HG03175 (cell line): ENCODE measurements around the gene GPR158.

Source experiments
- ATAC-seq: cut with Tn5 transposase; IDR thresholded peaks from one replicate; pipeline ENCODE4 v1.9.1; 2021; ENCODE audit warnings: mild to moderate bottlenecking, moderate library complexity; ENCODE audit not compliant: unreplicated experiment

GPR158 gene

GRCh38 chr10:25498645-25499044 lies 323.8 kb downstream of the GPR158 start:
- ATAC-seq, result no peak

DNA sequence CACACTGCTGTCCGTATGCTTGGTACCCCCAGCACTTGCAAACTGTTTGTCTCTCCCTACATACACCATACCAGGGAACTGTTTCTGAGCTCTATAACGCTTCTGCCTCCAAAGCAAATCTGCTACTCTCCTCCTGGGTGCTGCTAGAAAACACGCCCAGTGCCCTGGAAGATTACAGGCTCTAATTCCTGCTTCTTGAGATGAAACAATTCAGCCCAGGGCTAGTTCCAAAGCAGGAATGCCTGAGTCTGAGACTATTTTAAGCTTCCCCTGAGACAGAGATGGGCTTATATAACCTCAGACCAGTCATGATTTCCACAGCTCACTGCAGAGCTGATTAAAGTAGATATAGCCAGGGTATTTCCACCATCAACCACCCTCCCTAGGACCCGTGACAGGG lies 327.1 kb downstream of the GPR158 start:
- no peak for ATAC-seq

- ATAC-seq, result no peak
Observed at GRCh38 chr10:25502453-25502852, 327.7 kb downstream of the GPR158 start.

DNA sequence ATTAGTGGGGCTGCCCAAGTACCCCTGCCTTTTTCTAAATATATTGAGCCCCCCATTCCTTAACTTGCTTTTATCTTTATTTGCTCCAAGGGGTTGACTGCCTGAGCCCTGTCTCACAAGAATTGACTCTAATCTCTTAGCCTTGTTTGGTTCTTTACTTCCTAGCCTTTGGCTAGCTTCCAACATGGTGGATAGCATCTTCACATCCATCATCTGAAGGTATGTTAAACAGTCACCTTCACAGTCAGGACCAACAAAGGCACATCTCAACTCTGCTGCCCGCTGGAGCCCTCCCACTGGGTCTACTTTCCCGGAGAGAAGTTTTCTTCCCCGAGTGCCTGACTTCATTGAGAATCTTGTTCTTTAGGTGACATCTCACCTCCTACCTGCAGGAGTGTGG lies 329.5 kb downstream of the GPR158 start:
- no peak for ATAC-seq

- no peak for ATAC-seq
Observed at GRCh38 chr10:25504838-25505237, 330.0 kb downstream of the GPR158 start.

GRCh38 chr10:25505466-25505865 lies 330.7 kb downstream of the GPR158 start:
- ATAC-seq, result no peak

DNA sequence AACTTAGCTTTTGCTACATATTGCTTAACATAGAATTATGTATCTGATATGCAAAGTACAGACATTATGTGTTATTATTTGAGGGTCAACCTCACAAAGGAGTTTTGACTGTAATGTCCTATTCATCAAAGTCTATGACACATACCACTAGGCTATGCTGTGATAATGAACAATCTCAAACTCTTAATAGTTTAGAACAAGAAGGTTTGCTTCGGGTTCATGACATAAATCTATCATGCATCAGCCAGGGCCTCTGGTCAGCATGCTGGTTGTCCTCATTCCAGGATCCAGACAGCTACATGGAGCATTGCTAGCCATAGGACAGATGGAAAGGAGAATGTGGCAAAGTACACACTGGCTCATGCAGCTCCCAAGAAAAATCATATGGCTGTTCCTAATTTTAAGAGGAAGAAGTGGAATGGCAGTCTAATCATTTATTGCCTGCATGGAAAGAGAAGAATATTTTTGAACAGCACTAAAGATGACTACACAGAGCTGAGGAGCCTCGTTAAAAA lies 332.1 kb downstream of the GPR158 start:
- ATAC-seq, result no peak

DNA sequence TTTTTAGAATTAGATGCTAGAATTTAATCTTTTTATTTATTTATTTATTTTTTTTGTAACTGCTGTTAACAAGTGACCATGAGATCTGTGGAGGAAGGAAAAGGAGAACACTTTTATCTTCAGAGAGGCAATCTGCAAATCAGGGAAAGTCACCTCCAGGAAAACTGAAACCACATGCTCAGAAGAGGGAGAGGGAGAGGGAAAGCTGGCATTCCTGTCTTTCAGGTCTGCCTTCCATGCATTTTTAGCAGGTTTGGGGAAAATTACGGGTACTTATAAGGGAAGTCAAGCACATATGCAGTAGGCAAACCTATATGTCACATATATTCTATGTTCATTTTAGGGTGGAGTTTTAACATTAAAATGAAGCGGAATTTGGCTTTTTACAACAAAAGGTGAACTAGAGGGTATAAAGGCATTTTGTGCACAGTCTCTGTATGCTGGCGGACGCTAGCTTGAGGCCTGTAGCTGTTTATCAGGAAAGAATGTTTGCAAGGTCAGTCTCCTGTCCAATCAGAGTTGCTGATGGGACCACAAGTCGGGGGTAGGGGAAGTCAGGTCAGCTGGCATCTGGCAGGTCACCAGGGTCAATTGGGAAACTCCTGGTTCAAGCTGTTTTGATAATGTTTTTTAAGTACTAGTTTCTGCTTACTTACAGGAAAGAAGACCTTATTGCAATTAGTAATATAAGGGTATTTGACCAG lies 333.5 kb downstream of the GPR158 start:
- ATAC-seq, result no peak

GRCh38 chr10:25509151-25509550 lies 334.4 kb downstream of the GPR158 start:
- no peak for ATAC-seq

- no peak for ATAC-seq
Observed at GRCh38 chr10:25522294-25522693, 347.5 kb downstream of the GPR158 start.

DNA sequence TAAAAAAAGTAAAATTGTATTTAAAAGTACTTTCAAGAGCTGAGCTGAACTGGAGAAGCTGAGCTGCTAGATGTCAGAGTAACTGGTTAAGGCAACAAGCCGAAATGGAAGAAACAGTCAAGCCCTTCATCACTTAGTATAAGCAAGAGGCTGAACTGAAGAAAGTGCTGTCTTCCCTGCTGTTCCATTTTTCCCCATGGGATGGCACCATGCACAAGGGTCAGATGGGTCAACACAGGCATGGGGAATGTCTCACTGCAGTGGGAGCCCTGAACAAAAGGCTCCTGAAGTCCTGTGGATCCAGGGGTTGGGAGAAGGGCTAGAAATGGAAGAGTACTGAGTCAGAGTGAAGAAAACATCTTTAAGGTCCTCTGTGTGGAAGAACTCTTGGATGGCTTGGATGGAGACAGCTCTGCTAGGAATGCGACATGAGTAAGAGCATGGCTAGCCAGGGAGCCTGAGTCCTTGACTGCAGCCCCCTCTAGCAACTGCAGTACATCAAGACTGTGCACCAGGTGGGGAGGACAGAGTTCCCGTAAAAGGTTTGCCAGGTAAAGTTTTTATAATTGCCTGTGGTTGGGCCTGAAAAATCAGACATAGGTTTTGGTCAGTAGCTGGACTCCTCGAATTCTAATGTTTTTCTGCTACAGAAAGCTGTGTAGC lies 348.3 kb downstream of the GPR158 start:
- no peak for ATAC-seq

DNA sequence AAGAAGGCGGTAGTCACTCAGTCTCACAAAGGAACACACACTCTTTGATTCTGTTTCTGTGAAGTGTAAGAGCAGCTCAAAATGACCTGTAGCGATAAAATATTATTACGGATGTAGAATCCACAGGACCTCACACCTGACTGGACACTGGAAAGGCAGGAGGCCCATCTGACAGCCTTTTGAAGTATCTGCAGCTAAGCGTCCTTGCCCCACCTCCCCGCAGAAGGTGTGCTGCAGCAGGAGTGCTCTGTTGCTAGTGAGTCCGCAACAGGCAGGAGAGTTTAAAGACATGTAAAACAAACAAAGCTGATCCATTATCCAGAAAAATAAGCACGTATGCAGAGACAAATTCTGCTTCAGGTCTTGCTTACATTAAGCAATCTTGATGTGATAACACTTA lies 355.5 kb downstream of the GPR158 start:
- no peak for ATAC-seq

- no peak for ATAC-seq
Observed at GRCh38 chr10:25531457-25532061, 356.8 kb downstream of the GPR158 start.

DNA sequence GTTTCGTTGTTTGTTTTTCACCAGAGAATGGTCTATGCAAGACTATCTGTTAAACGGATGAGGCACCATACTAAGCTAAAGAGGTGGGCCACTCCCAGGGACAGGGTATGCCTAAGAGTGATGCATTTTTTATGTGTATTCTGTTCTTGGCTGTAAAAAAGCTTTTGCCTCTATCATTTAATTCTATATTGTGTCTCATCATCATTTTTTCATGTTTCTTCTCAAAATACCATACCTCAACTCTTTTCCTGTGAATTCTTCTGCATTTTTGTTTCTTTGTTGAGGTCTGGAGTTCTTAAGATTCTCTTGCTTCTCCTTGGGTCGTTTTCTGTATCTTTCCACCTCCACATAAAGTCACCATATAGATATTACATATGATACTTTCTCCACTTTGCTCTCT lies 357.4 kb downstream of the GPR158 start:
- no peak for ATAC-seq

DNA sequence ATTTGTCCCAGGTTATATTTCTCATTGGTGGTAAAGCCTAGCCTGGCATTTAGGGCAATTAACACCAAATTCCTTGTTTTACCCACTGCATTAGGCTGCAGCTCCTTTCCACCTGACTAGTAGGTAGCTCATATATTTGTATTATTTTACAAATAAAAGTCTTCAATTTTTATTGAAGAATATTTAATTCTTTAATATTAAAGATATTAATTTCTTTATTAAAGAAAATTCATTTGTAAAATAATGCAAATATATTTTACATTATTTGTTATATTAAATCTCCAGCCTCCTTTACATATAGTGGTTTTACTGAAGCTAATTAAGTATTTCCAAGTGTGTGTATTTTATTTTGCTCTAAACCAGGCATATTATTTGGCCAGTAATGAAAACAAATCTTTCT lies 361.2 kb downstream of the GPR158 start:
- ATAC-seq, result no peak

GRCh38 chr10:25547382-25547781 lies 372.6 kb downstream of the GPR158 start:
- ATAC-seq, result no peak

DNA sequence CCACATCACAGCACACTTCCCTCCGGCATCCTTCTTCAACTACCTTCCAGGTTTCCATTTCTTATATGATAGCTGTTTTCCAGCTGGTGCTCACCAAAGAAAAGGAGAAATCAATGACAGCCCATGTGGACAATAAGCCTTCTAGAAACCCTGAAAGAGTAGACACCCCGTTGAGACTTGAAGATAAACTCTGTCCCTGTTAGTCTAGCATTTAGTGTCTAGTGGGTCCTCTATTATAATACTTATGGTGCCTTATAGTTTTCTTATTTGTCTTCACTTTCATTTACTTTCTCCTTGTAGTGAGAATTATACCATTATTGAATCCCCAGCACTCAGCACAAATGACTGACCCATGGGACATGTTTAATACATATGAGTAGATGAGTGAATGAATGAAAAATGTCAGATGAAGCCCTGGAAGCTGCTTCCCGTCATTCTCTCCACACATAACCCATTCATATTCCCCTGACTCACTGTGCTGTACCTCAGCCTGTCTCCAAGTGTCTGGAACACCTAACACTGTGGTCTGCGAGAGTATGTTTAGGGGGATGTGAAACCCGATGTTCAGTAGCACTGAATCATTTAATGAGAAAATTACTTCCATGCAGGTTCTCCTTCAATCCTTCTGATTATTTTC lies 377.6 kb downstream of the GPR158 start:
- no peak for ATAC-seq

DNA sequence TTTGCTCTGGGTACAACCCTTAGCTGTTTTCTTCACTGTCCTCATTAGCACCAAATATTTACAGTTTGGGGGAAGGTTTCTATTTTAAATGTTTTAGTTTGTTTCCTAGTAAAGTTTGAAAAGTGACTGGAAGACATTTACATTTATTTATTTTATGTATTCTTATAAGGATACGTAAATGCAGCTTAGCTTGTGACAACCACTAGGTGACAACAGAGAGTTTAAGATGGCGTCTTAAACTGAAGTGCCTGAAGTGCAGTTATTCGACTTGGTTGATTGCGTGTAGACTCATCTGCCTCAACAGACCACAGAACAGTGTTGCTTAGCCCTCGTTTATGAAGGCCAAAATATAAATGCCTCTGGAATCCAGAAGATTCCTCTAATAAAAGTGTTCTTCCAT lies 381.1 kb downstream of the GPR158 start:
- ATAC-seq, result no peak

DNA sequence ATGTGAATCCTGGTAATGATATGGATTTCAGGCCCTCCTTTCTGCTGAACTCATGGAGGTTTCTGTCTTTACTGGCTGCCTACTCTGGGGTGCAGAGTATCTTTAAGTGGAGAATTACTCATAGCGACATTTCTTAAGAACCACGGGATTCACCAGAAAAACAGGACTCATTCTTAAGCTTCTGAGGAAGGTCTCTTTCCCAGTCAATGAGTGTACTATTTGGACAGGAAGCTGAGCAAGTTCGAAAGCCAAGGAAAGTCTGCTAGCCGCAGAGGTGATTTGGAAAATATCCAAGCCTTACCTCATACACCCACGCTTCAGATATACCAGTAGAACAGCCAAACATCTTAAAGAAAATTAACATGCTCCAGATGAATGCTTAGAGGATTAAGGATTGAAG lies 381.7 kb downstream of the GPR158 start:
- no peak for ATAC-seq

GRCh38 chr10:25557136-25557535 lies 382.3 kb downstream of the GPR158 start:
- no peak for ATAC-seq

- no peak for ATAC-seq
Observed at GRCh38 chr10:25561758-25562157, 387.0 kb downstream of the GPR158 start.

- ATAC-seq, result no peak
Observed at GRCh38 chr10:25562547-25562946, 387.7 kb downstream of the GPR158 start.
